ENCODE data around the gene SCUBE2. TPM values are rescaled to one million over a fixed set of nuclear protein-coding genes. Genes with fewer than 3 reads are reported as not detected.

Gene SCUBE2
- polyA plus RNA-seq, 4 donors: 6.6 to 12.5 (median 8.6) TPM

DNA sequence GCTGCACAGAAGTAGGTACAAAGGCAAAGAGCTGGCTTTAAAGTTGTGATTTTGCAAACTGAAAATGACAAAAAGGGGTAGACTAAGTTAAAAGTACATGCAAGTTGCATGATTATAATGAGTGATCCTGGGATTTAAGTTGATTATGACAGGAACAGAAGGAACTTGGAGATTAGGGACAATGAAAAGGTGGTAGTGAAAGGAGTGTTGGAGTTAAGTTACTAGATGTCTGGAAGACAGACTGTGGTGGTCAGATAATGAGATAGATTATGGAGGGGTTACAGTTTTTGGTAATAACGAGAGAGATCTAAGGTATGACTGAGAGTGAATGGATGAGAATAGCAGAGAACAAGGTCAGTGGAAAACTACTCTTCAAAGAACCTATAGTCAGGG, 119.5 kb downstream of the SCUBE2 start:
- no peak for DNase-seq (ENCODE audit: low read depth in 4 of 4, low spot score in 3 of 4)

DNA sequence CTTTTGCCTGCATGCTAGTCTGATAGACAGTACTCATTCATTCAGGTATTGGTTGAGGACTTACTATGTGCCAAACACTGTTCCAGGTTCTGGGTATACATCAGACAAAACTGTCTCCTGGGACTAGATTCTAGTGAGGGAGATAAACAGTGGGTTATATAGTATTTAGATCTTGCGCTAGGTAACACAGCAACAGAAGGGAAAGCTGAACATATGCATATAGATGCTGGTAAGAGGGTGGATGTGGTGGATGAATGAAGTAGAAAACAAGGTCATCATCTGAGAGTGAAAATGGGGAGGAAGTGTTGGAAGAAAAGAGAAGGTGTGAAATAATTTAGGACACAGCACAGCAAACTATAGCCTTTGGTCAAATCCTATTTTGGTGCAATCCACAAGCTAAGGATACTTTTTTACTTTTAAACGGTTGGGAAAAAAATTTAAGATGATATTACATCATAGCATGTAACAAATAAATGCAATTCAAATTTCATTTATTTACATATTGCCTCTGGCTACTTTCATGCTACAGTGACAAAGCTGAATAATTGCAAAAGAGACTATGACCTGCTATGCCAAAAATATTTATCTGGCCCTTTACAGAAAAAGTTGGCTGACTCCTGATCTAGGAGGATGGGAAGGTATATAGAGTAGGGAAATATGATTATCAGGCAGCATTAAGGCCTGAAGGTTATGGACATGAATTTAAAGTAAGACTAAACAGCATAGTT, 120.0 kb downstream of the SCUBE2 start:
- DNase-seq (ENCODE audit: low read depth in 4 of 4, low spot score in 3 of 4): no peak

Other genes with a start within 250 kb of the SCUBE2 start
- gene AKIP1, start 180.4 kb downstream of the SCUBE2 start, polyA plus RNA-seq (ENCODE audit: insufficient read length in 4 of 4): 10 to 100 TPM; 18.0 to 22.0 (median 18.3) TPM
- 1 to 10 TPM in 1 of 4 donors, under 1 TPM in 3; 0.25 to 1.7 (median 0.85) TPM for gene C11orf16, start 158.7 kb downstream of the SCUBE2 start, polyA plus RNA-seq (ENCODE audit: insufficient read length in 4 of 4)
- gene ASCL3, start 148.6 kb downstream of the SCUBE2 start, polyA plus RNA-seq (ENCODE audit: insufficient read length in 4 of 4): under 1 TPM in 2 of 4 donors, not detected in 2; 0.24 to 0.29 TPM
- gene TMEM9B, start 127.2 kb downstream of the SCUBE2 start, polyA plus RNA-seq (ENCODE audit: insufficient read length in 4 of 4): 10 to 100 TPM; 48.0 to 82.6 (median 62.2) TPM
- 1 to 10 TPM in 3 of 4 donors, under 1 TPM in 1; 0.72 to 1.2 (median 1.1) TPM for gene NRIP3, start 87.6 kb downstream of the SCUBE2 start, polyA plus RNA-seq (ENCODE audit: insufficient read length in 4 of 4)
- 100 to 1,000 TPM in 1 of 4 donors, 10 to 100 TPM in 3; 81.1 to 110 (median 93.6) TPM for gene DENND5A, start 173.8 kb upstream of the SCUBE2 start, polyA plus RNA-seq (ENCODE audit: insufficient read length in 4 of 4)
- 10 to 100 TPM; 23.3 to 46.4 (median 41.5) TPM for gene TMEM41B, start 223.0 kb upstream of the SCUBE2 start, polyA plus RNA-seq (ENCODE audit: insufficient read length in 4 of 4)